Stimulated activated CD4-positive, alpha-beta T cell treated with anti-CD3 and anti-CD28 coated beads, Interleukin-15, amount 100 ng/mL, for 48 hours (primary cell): ENCODE measurements around the gene NCK2.
"Not testable (repeated sequence)": the region's sequence is repeated elsewhere in the genome, so short reads cannot be mapped to it uniquely, and the experiment has no call there.

Source experiments
- DNase-seq, 2 donors: peaks; one replicate each; pipeline ENCODE4 v3.0.0-alpha.2; 2020; ENCODE audit warnings: low read depth in 2 of 2

The NCK2 gene

DNA sequence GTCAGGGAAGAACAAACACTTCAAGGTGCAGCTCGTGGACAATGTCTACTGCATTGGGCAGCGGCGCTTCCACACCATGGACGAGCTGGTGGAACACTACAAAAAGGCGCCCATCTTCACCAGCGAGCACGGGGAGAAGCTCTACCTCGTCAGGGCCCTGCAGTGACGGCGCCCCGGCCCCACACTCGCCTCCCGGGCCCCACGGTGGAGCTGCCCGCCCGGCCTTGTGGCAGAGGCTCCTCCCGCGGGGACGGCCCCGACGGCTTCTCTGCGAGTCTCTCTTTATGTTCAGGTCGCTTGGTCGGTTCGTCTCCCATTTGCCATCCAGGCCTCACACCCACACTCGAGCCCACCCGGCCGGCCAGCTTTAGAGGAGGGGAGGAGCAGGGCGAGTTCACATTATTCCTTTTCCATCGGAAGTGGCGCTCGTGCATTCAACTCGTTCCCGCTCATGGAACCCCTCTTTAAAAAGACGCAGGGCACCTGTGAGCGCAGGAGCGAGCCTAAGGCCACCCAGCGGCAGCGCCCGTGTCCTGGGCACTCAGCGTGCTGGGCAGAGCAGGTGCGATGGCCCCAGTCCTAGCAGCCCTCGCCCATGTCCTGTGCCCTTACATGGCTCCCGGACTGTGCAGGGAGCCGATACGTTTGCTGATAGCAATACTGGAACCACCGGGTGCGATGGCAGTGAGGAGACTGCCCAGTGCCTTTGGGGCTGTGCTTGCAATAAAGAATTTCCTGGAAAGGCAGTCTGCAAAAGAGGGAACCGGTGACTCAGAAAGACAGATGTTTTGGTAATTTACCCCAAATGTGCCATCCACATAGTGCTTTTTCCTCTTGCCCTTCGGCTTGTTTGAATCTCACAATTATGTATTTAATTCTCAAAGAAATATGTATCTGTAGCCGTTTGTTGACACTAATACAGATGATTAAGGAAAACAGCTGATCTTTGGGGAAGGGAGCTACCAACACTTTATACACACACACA, 148.6 kb downstream of the NCK2 start:
- DNase-seq, result no peak

DNA sequence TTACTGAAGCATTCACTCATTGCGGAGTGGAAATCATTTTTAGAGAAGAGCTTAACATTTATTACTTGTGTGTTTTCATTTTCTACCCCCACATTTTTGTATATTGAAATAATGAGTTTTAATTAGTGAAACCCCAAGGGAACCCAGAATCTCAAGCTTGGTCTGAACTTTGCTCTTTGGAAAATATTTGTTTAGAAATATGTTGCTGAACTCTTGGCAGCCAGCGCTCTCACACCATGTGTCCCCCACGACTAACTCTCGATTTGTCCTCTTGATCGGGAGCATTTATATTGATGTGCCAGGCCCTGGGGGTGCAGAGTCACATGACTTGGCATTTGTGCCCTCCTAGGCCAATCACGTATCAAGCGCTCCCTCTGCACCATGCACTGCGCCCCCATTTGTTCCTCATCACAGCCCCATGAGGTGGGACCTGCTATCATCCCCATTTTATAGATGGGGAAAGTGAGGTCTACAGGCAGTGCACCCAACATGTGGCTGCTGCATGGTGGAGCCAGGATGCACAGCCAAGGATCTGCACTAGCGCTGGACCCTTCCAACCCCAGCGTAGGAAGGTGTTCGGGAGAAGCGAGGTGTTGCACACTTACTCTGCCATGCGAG, 149.7 kb downstream of the NCK2 start:
- no peak for DNase-seq

DNA sequence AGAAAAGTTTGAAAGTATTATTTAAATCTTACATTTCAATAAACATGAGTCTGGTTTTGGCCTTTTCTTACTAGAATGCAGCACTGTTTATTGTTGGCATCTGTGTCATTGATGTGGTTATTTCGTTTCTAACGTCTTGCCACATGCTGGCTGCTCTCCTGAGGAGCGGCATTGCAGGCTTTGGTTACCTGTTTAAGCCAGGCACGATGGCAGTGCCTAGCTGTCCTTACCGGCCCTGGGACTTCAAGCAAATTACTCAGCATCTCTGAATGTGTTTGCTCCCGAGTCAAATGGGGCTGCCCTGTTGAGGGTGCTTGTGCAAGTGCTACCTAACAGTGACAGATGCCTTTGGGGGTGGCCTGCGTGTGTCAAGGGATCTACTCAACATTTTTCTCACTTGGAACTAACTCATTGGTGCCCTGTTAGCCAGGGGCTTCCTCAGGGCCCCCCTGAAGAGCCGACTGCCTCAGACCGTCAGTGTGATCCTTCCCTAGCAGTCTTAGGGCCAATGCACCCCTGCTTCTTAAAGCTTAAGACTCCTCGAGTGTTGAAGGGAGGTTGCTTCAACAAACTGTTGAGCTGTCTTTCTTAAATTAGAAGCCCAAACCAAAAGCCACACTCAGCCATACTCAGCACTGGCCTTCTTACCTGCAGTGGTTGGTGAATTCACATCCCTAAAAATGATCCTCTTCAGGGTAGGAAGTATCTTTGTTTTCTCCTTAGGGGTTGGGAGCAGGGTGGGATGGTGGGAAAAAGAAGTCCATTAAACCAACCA, 151.5 kb downstream of the NCK2 start:
- no peak for DNase-seq

DNA sequence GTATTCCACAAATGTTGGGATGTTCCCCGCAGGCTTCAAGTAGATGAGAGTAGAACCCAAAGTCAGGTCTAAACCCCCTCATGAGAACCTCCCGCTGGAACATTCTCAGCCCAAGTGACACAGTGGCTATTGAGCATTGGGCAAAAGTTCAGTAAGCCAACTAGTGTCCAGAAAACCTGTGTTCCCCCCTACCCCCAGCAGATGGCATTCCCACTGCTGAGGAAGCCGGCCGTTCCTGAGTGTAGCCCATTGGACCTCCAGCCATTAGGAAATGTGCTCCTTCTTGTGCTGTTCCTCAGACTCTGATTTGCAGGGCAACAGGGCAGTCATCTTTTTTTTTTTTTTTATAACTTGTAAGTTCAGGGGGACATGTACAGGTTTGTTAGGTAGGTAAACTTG, 152.1 kb downstream of the NCK2 start:
- no peak for DNase-seq

DNA sequence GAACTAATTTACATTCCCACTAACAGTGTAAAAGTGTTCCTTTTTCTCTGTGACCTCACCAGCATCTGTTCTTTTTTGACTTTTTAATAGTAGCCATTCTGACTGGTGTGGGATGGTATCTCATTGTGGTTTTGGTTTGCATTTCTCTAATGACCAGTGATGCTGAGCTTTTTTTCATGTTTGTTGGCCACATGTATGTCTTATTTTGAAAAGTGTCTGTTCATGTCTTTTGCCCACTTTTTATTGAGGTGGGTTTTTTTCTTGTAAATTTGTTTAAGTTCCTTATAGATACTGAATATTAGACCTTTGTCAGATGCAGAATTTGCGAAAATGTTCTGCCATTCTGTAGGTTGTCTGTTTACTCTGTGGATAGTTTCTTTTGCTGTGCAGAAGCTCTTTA, 153.0 kb downstream of the NCK2 start:
- DNase-seq, result not testable (repeated sequence)

DNA sequence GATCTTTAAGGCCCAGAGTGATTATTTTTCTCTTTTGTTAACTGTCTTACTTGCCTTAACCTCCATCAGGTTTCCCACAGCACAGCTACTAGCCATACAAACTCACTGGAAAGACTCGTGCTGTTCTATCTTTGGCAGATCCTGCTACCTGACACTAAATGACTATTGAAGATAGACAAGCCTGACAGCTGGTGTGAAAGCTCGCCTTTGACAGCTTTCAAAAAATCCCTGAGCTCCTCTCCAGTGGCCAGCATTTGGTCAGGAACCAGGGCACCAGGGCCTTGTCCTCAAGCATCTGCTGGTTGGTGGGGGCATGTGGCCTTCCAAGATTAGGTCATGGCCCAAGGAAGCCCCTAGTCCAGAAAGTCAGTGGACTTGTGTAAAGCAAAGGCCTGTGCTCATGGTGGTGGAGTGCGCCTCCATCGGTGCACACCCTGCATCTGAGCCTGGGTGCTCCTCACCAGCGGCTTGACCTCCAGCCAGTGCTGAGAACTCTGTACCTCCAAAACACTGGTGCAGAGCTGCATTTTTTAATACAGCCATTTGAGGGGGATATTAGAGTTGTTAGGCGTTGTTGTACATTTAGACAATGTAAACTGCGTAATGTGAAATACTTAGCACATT, 158.5 kb downstream of the NCK2 start:
- DNase-seq, result no peak

DNA sequence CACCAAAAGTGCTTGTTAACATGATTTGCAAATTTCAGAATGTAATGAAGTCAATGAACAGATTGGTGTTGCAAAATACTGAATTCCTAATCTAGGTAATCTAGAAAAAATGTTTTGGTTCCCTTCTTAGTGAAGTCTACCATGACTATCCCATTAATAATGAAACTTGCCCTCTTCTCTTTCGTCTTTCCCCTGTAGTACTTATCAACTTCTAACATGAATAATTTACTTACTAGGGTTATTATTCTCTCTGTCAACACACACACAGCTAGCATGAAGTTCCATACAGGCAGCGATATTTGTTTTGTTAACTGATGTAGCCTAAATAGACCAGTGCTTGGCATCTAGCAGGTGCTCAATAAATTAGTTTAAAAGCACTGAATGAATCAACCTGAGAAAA, 160.2 kb downstream of the NCK2 start:
- DNase-seq, result no peak

DNA sequence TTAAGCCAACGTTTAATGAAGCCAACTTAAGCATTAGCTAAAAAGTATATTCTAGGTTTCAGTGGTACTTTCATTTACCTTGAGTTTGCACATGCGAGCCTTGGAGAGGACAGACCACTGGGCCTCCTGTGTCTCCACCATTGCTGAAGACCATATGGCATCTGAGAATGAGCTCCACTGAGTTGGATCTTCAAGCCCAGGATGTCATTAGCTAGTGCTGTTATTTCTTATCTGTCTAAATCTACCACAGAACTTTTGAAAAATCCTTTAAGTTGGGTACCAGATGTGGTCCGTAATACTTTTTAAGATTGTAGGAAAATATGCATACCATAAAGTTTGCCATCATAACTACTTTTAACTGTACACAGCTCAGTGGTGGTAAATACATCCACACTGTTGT, 161.8 kb downstream of the NCK2 start:
- DNase-seq, result no peak

DNA sequence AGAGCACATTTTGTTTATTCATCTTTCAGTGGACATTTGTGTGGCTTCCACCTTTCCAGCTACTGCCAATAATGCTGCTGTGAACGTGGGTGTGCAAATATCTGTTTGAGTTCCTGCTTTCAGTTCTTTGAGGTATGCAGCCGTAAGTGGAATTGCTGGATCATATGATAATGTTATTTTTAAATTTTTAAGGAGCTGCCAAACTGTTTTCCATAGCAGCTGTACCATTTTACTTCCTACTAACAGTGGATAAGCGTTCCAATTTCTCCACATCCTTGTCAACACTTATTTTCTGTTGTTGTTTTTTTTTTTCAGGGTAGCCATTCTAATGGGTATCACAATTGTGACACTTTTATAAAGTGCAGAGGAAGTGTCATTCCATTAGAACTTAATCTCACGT, 162.5 kb downstream of the NCK2 start:
- no peak for DNase-seq

DNA sequence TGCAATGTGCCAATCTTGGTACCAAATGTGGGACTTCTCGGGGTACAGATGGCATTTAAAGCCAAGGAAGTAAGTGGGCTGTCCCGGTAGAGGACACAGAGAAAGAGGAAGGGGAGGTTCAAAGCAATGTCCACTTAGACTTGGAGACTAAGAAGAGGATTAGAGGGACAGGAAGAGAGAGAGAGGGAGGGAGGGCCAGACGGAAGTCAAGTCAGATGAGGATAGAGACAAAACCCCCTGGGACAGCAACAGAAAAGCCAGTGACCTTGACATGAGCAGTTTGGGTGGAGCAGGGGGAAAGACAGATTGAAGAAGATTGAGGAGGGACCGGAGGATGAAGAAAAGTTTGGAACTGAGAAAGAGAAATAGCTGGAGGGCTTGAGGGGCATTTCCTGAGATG, 164.5 kb downstream of the NCK2 start:
- no peak for DNase-seq

DNA sequence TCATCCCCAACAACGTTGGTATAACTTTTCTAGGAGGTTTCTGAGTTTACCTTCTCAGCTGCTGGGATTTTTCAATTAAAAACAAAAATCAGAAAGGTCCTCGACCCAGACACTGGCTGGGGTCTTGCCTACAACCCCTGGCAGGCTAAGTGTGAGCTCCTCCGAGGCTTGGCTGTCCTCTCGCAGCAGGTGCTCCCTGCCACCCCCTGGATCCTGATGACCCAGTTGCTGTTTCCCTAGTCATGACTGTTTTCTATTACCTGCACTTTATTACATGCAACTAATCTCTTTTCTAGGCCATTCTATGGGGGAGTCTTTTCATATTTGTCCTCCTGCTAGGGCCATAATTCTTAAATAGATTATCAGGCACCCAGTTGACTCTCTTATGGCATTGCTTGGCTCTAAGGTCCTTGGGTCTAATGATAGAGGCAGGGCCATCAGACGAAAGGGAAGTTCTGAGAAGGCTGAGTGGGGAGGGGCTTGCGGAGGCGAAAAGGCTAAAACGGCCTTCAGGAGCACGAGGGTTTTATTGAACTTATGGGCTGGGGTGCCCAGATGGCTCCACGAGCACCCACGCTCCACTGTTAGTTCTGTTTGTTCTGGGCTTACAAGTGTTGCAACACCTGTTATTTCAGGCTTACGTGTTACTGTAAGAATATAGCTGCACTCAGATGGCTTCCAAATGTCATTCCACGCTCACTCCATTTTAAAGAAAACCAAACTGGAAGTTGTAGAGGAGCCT, 166.0 kb downstream of the NCK2 start:
- no peak for DNase-seq

DNA sequence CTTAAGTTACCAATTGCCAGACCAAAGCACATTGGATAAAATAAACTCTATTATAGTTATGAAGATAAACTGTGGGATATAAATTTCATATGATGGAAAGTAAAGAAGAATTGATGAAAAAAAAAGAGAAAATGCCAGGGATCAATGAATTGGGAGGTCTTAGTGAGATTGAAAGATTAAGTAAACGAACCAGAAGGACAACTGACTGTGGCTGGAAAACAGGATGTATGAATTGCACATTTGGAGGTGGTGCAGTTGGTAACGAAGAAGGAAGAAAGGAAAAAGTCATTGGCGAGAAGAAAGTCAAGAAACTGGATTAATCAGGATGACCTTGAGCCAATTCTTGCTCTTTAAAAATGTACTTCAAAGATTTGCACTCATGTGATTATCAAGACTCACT, 166.7 kb downstream of the NCK2 start:
- DNase-seq, result no peak

DNA sequence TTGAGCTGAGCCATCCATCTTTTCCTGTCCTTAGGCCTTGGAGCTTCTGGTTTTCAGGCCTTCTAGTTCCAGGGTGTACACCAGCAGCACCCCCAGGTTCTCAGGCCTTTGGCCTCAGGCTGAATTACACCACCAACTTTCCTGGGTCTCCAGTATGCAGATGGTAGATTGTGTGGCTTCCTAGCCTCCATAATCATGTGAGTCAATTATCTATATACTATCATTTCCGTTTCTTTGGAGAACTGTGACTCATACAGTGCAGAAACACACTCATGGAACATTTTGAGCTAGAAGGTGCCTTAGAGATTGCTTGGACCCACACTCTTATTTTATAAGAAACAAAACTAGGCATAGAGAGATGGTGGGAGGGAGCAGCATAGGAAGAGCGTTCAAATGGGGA, 167.4 kb downstream of the NCK2 start:
- DNase-seq, result no peak

DNA sequence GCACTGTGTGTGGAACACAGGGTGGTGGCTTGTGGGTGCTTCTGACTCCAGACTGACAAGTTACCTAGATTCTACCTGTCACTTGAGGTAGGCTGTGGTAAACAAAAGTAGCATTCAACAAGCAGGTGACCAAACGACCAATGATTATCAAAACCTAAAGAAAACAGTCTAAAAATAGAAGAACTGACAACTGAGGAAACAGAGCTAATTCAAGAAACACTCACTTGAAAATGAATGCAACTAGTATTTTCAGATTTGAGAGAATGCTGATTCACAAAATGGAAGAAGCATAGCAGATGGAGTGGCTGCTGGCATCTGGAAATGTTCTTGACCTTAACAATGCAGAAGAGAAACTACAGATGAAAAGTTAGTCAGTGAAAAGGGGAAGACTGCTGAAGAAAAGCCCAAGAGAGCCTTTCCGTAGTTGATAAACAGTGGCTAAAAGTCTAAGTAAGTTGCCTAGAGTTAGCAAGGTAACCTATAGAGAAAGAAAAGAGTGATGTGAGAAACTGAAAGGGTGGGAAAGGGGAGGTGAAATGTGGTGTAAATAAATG, 170.4 kb downstream of the NCK2 start:
- no peak for DNase-seq

DNA sequence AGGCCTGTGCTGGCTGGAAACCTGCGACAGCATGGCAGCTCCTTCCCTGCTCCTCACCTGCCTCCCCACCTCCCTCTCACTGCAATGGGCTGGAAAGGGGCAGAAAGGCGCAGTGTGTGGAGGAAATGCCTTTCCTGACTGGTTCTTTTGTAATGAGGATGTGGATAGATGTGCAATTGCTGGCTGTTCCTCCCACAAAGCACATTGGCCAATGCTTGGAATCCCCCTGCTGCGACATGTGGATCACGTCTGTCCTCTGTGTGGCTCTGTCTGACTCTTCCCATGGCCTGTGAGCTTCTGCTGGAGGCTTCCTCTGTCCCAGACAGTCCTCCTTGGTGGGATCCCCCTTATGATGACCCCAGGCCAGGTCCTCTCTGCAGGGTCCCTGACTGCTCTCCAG, 172.5 kb downstream of the NCK2 start:
- DNase-seq, result no peak

DNA sequence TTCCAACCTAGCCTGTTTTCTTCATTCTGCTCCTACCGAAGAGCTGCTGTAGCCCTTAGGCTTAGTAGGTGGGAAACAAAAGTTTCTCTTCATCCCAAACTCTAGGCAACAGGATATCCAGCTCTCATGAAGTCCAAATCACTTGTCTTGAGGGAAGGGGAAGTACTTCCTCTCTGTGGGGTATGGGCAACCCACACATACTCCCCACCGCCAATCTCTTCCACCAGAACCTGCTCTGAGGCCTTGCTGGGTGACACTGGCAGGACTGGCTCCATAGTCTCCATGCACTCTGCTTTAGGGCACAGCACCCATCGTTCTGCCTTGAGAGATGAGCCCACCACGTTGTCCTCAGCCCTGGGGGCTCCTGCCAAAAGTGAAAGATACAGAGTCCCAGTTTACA, 173.0 kb downstream of the NCK2 start:
- no peak for DNase-seq

DNA sequence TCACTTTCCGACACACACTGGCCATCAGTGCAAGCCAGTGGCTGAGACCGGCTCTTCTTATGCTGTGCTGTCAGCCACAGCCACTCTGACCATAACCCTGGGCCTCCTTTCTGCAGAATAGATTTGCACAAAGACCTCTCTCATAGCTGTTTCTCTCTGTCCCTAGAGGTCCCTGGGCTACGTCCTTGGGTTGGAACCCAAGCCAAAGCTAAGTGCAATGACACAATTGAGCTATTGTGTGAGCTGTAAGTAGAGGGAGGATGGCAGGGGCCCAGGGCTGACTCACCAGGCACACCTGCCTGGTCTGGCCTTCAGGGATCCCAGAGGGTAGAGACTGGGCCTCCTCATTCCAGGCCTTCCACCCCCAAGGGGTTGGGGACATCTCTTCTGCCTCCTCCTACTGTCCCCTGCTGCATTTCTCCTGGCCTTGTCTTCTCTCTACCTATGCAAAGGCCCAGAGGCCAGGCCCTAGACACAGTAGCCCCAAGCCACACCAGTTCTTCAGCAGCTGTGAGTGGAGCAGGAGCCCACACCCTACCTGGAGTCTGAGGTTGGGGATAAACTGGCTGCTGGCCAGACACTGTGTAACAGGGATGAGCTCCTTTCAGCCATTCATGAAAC, 174.6 kb downstream of the NCK2 start:
- no peak for DNase-seq

DNA sequence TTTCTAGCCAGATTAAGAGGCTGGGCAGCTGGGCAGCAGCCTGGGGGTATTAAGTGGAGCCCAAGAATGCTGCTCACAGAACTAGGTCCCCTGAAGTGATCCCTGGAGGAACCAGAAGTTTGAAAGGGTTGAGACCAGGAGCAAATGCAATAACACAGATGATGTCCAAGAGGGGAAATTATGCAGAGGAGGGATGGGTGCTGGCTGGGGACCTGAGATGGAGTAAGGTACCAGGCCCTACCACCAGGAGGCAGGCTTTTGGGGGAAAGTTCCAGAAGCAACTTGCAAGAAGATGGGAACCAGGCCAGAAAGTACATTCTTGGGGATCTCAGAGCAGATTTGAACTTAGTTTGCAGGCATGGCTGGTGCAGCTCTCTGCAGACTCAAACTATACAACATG, 175.1 kb downstream of the NCK2 start:
- DNase-seq, result peak in 1 of 2 donors; percentile 27

DNA sequence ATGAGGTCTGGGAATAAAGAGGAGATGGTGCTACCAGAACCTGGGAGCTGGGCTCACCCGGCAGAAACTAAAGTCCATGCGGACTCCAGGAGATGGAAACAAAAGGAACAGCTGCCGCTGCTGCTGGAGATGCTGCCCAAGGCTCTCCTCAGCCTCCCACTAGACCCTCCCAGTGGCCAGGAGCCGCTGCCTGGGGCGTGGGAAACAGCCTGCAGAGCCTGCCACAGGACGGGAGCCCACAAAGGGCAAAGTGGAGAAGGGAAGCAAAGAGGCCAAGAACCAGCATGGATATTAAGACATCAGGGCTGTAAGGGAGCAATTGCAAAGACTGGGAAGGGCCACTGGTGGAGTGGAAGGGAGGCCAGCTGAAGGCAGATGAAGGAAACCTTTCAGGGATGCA, 179.6 kb downstream of the NCK2 start:
- DNase-seq, result no peak

DNA sequence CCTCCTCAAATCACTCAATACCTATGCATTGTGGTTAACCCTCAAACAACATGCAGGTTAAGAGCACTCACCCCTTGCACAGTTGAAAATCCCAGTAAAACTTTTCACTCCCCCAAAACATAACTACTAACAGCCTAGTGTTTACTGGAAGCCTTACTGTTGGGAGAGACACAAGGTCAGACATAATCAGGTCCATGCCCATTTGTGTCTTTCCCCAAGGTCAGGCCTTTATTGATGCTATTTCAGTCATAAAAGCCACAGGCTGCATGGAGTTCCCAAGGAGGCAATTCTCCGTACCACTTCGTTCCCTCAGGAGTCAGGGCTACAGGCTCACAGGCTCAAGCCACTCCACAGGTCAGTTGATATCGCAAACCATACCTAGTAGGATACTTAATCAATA, 180.2 kb downstream of the NCK2 start:
- no peak for DNase-seq

DNA sequence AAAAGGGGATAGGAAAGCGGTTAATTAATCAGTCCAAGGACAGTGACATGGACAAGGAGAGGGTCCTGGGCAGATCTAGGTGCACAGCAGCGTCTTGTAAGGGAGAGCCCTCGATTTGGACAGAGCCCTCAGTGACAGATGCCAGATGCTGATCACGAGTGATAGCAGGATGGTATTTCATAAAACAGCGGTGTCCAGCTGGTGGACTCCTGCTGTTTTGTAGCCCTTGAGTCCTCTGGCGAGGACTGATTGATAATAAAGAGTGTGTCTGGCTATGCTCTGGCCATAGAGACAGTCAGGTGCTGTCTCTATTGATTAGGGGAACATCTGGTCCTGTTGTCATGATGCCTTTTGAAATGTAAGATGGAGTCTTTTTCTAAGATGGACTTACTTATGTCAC, 180.7 kb downstream of the NCK2 start:
- DNase-seq, result no peak
